Fibroblast of villous mesenchyme (primary cell): ENCODE data around the gene ENOX2. TPM values are rescaled to one million over a fixed set of nuclear protein-coding genes. Genes with fewer than 3 reads are reported as not detected.
A peak's percentile ranks its signal among the peaks of the same experiment; 100 is the strongest.

Source experiments
- DNase-seq: peaks from one replicate; pipeline ENCODE4 v3.0.0-alpha.2; 2010; ENCODE audit warnings: low read depth
- H3K4me3 ChIP-seq: 2 replicates; pipeline ENCODE4 v1.5.1; 2011; ENCODE audit warnings: low read depth, mild to moderate bottlenecking, low read length
- total RNA-seq: library from RNA; depleted of rRNA; stranded (reverse); fragments of >200 nt; gene quantifications from 2 replicates; pipeline ENCODE4 v1.2.3, GENCODE V29; 2012
- TF ChIP-seq, protein P1 (sequence below): IDR thresholded peaks from 2 replicates; pipeline ENCODE4 v1.5.1; 2012; ENCODE audit warnings: low read depth, mild to moderate bottlenecking, low read length; ENCODE audit not compliant: insufficient read depth

The ENOX2 gene
- total RNA-seq, 1 donor, result 9.5 TPM

DNA sequence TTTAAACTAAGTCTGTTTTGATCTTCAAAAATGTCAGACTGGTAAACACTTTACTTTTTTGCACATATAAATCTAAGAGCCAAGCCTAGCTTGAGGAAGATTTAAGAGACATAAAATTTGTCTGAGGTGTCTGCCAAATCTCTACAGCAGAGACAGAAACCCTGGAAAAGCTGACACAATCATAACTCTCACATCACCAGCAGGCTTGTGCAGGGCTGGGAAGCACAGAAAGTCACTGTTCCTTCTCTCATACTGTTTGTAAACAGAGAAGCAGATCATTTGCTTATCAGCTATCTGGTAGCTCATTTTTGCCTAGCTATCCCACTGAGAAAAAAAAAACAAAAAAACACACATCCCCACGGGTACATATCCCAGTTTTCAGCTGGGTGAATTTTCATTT, 7.0 kb downstream of the ENOX2 start:
- TF ChIP-seq, protein P1, sequence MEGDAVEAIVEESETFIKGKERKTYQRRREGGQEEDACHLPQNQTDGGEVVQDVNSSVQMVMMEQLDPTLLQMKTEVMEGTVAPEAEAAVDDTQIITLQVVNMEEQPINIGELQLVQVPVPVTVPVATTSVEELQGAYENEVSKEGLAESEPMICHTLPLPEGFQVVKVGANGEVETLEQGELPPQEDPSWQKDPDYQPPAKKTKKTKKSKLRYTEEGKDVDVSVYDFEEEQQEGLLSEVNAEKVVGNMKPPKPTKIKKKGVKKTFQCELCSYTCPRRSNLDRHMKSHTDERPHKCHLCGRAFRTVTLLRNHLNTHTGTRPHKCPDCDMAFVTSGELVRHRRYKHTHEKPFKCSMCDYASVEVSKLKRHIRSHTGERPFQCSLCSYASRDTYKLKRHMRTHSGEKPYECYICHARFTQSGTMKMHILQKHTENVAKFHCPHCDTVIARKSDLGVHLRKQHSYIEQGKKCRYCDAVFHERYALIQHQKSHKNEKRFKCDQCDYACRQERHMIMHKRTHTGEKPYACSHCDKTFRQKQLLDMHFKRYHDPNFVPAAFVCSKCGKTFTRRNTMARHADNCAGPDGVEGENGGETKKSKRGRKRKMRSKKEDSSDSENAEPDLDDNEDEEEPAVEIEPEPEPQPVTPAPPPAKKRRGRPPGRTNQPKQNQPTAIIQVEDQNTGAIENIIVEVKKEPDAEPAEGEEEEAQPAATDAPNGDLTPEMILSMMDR, result no peak
- peak; percentile 66 for DNase-seq
- no peak overlapping the region for H3K4me3 ChIP-seq

GRCh38 chrX:130895299-130895698, 7.7 kb downstream of the ENOX2 start:
- H3K4me3 ChIP-seq, result no peak overlapping the region
- TF ChIP-seq, protein P1, result no peak
- DNase-seq, result peak; percentile 52

GRCh38 chrX:130893356-130894085, 9.5 kb downstream of the ENOX2 start:
- no peak overlapping the region for H3K4me3 ChIP-seq
- TF ChIP-seq, protein P1, result no peak
- DNase-seq, result peak; percentile 64

DNA sequence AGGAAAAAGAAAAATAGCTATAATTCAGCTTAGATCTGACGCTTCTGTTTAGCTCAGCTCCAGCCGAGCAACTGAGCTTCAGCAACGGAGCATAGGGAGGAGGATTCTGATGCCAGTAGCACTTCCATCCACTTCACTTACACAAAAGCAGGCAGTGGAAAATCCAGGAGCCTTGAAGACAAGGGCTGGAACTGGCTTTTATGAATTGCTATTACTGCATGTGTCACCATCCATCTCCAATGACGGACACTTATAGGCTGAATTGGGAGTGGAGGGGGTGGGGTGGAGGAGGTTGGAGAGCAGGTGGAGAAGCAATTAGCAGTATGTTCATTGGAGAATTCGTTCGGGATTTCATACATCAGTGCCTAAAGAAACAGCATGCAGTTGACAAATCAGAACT, 15.6 kb downstream of the ENOX2 start:
- TF ChIP-seq, protein P1, result no peak
- H3K4me3 ChIP-seq, result no peak overlapping the region
- DNase-seq, result no peak

GRCh38 chrX:130885996-130886395, 17.0 kb downstream of the ENOX2 start:
- TF ChIP-seq, protein P1, result no peak
- no peak for DNase-seq
- H3K4me3 ChIP-seq, result no peak overlapping the region

- no peak for DNase-seq
- H3K4me3 ChIP-seq, result no peak overlapping the region
- TF ChIP-seq, protein P1, result no peak
Observed at GRCh38 chrX:130885508-130885907, 17.5 kb downstream of the ENOX2 start.

- H3K4me3 ChIP-seq, result no peak overlapping the region
- DNase-seq, result no peak
- TF ChIP-seq, protein P1, result no peak
Observed at GRCh38 chrX:130884627-130885026, 18.4 kb downstream of the ENOX2 start.
